H1 (cell line): ENCODE data around the gene SCAMP2. TPM values are rescaled to one million over a fixed set of nuclear protein-coding genes. Genes with fewer than 3 reads are reported as not detected.

ENCODE experiments used
- CTCF ChIA-PET: fragments of 300-600 bp; sonication (Branson Sonifier 250); formaldehyde crosslinking; loops from one replicate; lab custom pipeline; 2021; ENCODE audit not compliant: partially characterized antibody; lab: Charles Lee
- POLR2A ChIA-PET: fragments of 300-600 bp; sonication (Branson Sonifier 250); formaldehyde crosslinking; loops from one replicate; lab custom pipeline; 2021; ENCODE audit warnings: inconsistent platforms; ENCODE audit not compliant: partially characterized antibody; lab: Charles Lee
- DNase-seq, 2 experiments: peaks; one replicate each; pipeline versions ENCODE4 v3.0.0 to v3.0.0-alpha.2; 2010 to 2022; ENCODE audit warnings: low spot score in 2 of 2, low read depth in 1 of 2, mixed read lengths in 1 of 2
- FAIRE-seq: peaks from 2 replicates; lab custom pipeline; 2011; peaks lifted over from hg19 to GRCh38; lab: Jason Lieb, UNC
- H2AFZ ChIP-seq: 2 replicates; pipeline ENCODE4 v1.8.1; 2012; ENCODE audit warnings: low read length, inconsistent platforms
- H2AK5ac ChIP-seq: 2 replicates; pipeline ENCODE4 v1.6.1; 2013; ENCODE audit warnings: low read depth, low read length
- H2BK120ac ChIP-seq: replicated peaks from 2 replicates; pipeline ENCODE3; 2013; ENCODE audit warnings: low read depth, low read length, inconsistent platforms
- H2BK12ac ChIP-seq: 2 replicates; pipeline ENCODE4 v1.6.1; 2013; ENCODE audit warnings: low read depth, low read length
- H2BK15ac ChIP-seq: 2 replicates; pipeline ENCODE4 v1.6.1; 2013; ENCODE audit warnings: low read length
- H2BK20ac ChIP-seq: 2 replicates; pipeline ENCODE4 v1.6.1; 2013; ENCODE audit warnings: low read length
- H2BK5ac ChIP-seq: 2 replicates; pipeline ENCODE4 v1.6.1; 2013; ENCODE audit warnings: low read depth, low read length
- H3K14ac ChIP-seq: 2 replicates; pipeline ENCODE4 v1.6.1; 2013; ENCODE audit warnings: inconsistent platforms; ENCODE audit not compliant: insufficient read length
- H3K18ac ChIP-seq: 2 replicates; pipeline ENCODE4 v1.6.1; 2013; ENCODE audit warnings: low read length; ENCODE audit errors: extremely low read depth
- H3K23ac ChIP-seq: 2 replicates; pipeline ENCODE4 v1.6.1; 2013; ENCODE audit warnings: inconsistent platforms; ENCODE audit not compliant: insufficient read length
- H3K23me2 ChIP-seq: 2 replicates; pipeline ENCODE4 v1.6.1; 2013; ENCODE audit warnings: low read depth, low read length
- H3K27ac ChIP-seq: 2 replicates; pipeline ENCODE4 v1.6.1; 2011; ENCODE audit warnings: low read depth, low read length, inconsistent platforms
- H3K27me3 ChIP-seq, 4 experiments: replicated peaks in 1 of 4; 1 replicate in 1 of 4; 2 replicates in 3 of 4; pipeline versions ENCODE4 v1.6.1 to v1.8.1; 2011 to 2013; ENCODE audit warnings: low read length in 3 of 4, mild to moderate bottlenecking in 3 of 4, inconsistent platforms in 2 of 4, mixed read lengths in 2 of 4, moderate library complexity in 1 of 4; ENCODE audit not compliant: control insufficient read depth in 3 of 4, insufficient read depth in 3 of 4; ENCODE audit errors: extremely low read depth in 1 of 4
- H3K36me3 ChIP-seq, 4 experiments: 2 replicates each; pipeline versions ENCODE4 v1.6.1 to v1.8.1; 2011 to 2013; ENCODE audit warnings: mild to moderate bottlenecking in 4 of 4, low read length in 3 of 4, moderate library complexity in 2 of 4, control low read depth in 1 of 4, inconsistent platforms in 1 of 4; ENCODE audit not compliant: insufficient read depth in 4 of 4, control insufficient read depth in 2 of 4
- H3K4ac ChIP-seq: replicated peaks from 2 replicates; pipeline ENCODE3; 2013; ENCODE audit warnings: low read length, low read depth, mixed read lengths, inconsistent platforms; ENCODE audit not compliant: insufficient read length
- H3K4me1 ChIP-seq, 4 experiments: replicated peaks in 1 of 4; 1 replicate in 1 of 4; 2 replicates in 3 of 4; pipeline versions ENCODE4 v1.6.1 to v1.8.1; 2011 to 2013; ENCODE audit warnings: low read length in 3 of 4, inconsistent platforms in 2 of 4, mixed read lengths in 1 of 4; ENCODE audit not compliant: insufficient read depth in 4 of 4, control insufficient read depth in 3 of 4
- H3K4me2 ChIP-seq, 2 experiments: 2 replicates each; pipeline versions ENCODE4 v1.6.1 to v1.8.1; 2011 to 2013; ENCODE audit warnings: low read depth in 2 of 2, low read length in 2 of 2, control low read depth in 1 of 2, inconsistent platforms in 1 of 2, mild to moderate bottlenecking in 1 of 2; ENCODE audit not compliant: insufficient read depth in 1 of 2
- H3K4me3 ChIP-seq, 4 experiments: fragments of 200-600, 300-600 bp in 1 of 4; sonication (generic), shearing (Covaris generic), sonication (Bioruptor Twin) in 1 of 4; 2 replicates each; pipeline versions ENCODE4 v1.5.1 to v1.8.1; 2011 to 2016; ENCODE audit warnings: low read length in 4 of 4, low read depth in 3 of 4, control low read depth in 2 of 4, inconsistent platforms in 2 of 4, mild to moderate bottlenecking in 2 of 4, mixed read lengths in 1 of 4, moderate library complexity in 1 of 4; ENCODE audit not compliant: insufficient read depth in 2 of 4; ENCODE audit errors: extremely low read depth in 1 of 4
- H3K56ac ChIP-seq: replicated peaks from 2 replicates; pipeline ENCODE3; 2013; ENCODE audit warnings: low read depth, mild to moderate bottlenecking, mixed read lengths, low read length, inconsistent platforms; ENCODE audit not compliant: insufficient read length
- H3K79me1 ChIP-seq: 2 replicates; pipeline ENCODE4 v1.6.1; 2013; ENCODE audit warnings: low read depth, low read length, control low read depth
- H3K79me2 ChIP-seq, 2 experiments: 2 replicates each; pipeline versions ENCODE4 v1.6.1 to v1.8.1; 2012 to 2013; ENCODE audit warnings: low read length in 2 of 2, mild to moderate bottlenecking in 2 of 2, inconsistent platforms in 1 of 2; ENCODE audit not compliant: insufficient read depth in 2 of 2, control insufficient read depth in 1 of 2
- H3K9ac ChIP-seq, 4 experiments: replicated peaks in 1 of 4; 1 replicate in 1 of 4; 2 replicates in 3 of 4; pipeline versions ENCODE4 v1.6.1 to v1.8.1; 2011 to 2013; ENCODE audit warnings: low read depth in 3 of 4, low read length in 3 of 4, control low read depth in 2 of 4, mild to moderate bottlenecking in 2 of 4, moderate library complexity in 2 of 4, inconsistent platforms in 1 of 4; ENCODE audit errors: extremely low read depth in 1 of 4
- H3K9me3 ChIP-seq, 2 experiments: 2 replicates each; pipeline versions ENCODE4 v1.6.1 to v1.8.1; 2012 to 2013; ENCODE audit warnings: mild to moderate bottlenecking in 2 of 2, moderate library complexity in 2 of 2, control low read depth in 1 of 2, inconsistent platforms in 1 of 2, low read depth in 1 of 2, low read length in 1 of 2, mixed read lengths in 1 of 2; ENCODE audit not compliant: insufficient read depth in 2 of 2
- H4K20me1 ChIP-seq, 2 experiments: replicated peaks in 1 of 2; 2 replicates each; pipeline versions ENCODE3 to v1.8.1; 2011 to 2013; ENCODE audit warnings: inconsistent platforms in 2 of 2, low read length in 2 of 2, mild to moderate bottlenecking in 1 of 2; ENCODE audit not compliant: insufficient read depth in 2 of 2, control insufficient read depth in 1 of 2
- H4K5ac ChIP-seq: 2 replicates; pipeline ENCODE4 v1.6.1; 2013; ENCODE audit warnings: low read length, low read depth, mixed read lengths, inconsistent platforms; ENCODE audit not compliant: insufficient read length
- H4K8ac ChIP-seq: 2 replicates; pipeline ENCODE4 v1.8.0; 2013; ENCODE audit warnings: mild to moderate bottlenecking, moderate library complexity, low read length, inconsistent platforms; ENCODE audit not compliant: insufficient read depth; ENCODE audit errors: extremely low read depth
- H4K91ac ChIP-seq: replicated peaks from 2 replicates; pipeline ENCODE3; 2013; ENCODE audit warnings: low read length, mixed read lengths, inconsistent platforms; ENCODE audit not compliant: insufficient read length
- WGBS, 2 experiments: shearing (Covaris generic) in 1 of 2; methylation state at CpG; one replicate each; pipeline versions ENCODE4 v1.1.6 to v1.1.7; 2013 to 2015; ENCODE audit warnings: low lambda C conversion rate in 2 of 2, mixed read lengths in 2 of 2, inconsistent platforms in 1 of 2, low coverage in 1 of 2, missing lambda C conversion rate in 1 of 2; ENCODE audit not compliant: insufficient replicate concordance in 2 of 2, insufficient coverage in 1 of 2, insufficient read length in 1 of 2; ENCODE audit errors: extremely low coverage in 1 of 2, missing lambda C conversion rate in 1 of 2; 5-methylcytosine and 5-hydroxymethylcytosine counted together
- polyA plus RNA-seq, 7 experiments: library from polyadenylated mRNA; depleted of rRNA in 3 of 7; stranded (reverse) in 5 of 7; unstranded in 2 of 7; fragments of >200 nt in 5 of 7; fragments of 200-250 nt in 2 of 7; gene quantifications; 1 replicate in 5 of 7; 2 replicates in 1 of 7; 4 replicates in 1 of 7; pipeline versions ENCODE4 v1.2.1 to v1.2.3, GENCODE V29; 2011 to 2013; ENCODE audit warnings: missing spikeins in 2 of 7, mixed read lengths in 2 of 7
- total RNA-seq: library from RNA; stranded (reverse); fragmentation: NEBNext Ultra II Directional; extraction: Animal tissue kit (Norgen Biotek cat#: 25700); gene quantifications from 2 replicates; pipeline ENCODE4 v1.2.1, GENCODE V29; 2021

The SCAMP2 gene
- total and polyA plus RNA-seq, 2 of the 8 experiments (the other 6 are each of a cell fraction or from before 2014, with no cell fraction given): 41.7 to 131 TPM

GRCh38 chr15:74897300-74897701, 24.1 kb upstream of the SCAMP2 start:
- Histone ChIP-seq H3K79me1 (no peaks in the 10 kb centered on the region), H3K18ac (no peak overlapping the region), H3K23me2 (no peaks in the 10 kb centered on the region), H2BK15ac (no peak overlapping the region), H4K5ac (no peak overlapping the region), H3K27me3 (no peaks in the 10 kb centered on the region), H3K27ac (no peak overlapping the region), H3K36me3 (peaks cover 19 to 51% (median 35%) of the 10 kb centered on the region in 4 experiments), H3K14ac (no peak overlapping the region), H3K9me3 (no peaks in the 10 kb centered on the region), H3K23ac (no peak overlapping the region), H3K9ac (no peak overlapping the region), H3K4me3 (no peak overlapping the region), H3K79me2 (no peaks in the 10 kb centered on the region), H2BK120ac (no peak overlapping the region), H2BK20ac (no peak overlapping the region), H4K8ac (no peak overlapping the region), H3K4ac (no peak overlapping the region), H2AFZ (no peak overlapping the region), H4K91ac (no peak overlapping the region), H4K20me1 (peaks cover 1 to 9% of the 10 kb centered on the region in 2 experiments), H2BK12ac (no peak overlapping the region), H2AK5ac (no peak overlapping the region), H3K4me1 (no peaks in the 10 kb centered on the region), H3K56ac (no peak overlapping the region), H3K4me2 (no peak overlapping the region), H2BK5ac (no peak overlapping the region)
- DNase-seq (no peak), FAIRE-seq (no peak)
- ChIA-PET POLR2A (interaction anchor here (0.9 to 11.9 kb wide), 12 partner anchors 6 to 110 kb away, joined by 3 to 116 read pairs (median 5); partner anchors contain the start of genes COX5A, FAM219B, MPI and SCAMP2), CTCF (interaction anchor here (0.6 to 7.8 kb wide), 9 partner anchors 13 to 170 kb away, joined by 3 to 52 read pairs (median 3); no protein-coding TSS in a partner anchor)
- 92% methylated on average over 6 of the region's 6 CpGs; no CpG with 5 or more reads in 1 of the 2 experiments for WGBS, 2 experiments
